NCI-H524 (cell line): ENCODE data around the gene WNT9A.

Source experiments
- DNase-seq, 2 experiments: peaks; one replicate each; lab custom pipeline; 2025; lab: John Stamatoyannopoulos, UW

The WNT9A gene

DNA sequence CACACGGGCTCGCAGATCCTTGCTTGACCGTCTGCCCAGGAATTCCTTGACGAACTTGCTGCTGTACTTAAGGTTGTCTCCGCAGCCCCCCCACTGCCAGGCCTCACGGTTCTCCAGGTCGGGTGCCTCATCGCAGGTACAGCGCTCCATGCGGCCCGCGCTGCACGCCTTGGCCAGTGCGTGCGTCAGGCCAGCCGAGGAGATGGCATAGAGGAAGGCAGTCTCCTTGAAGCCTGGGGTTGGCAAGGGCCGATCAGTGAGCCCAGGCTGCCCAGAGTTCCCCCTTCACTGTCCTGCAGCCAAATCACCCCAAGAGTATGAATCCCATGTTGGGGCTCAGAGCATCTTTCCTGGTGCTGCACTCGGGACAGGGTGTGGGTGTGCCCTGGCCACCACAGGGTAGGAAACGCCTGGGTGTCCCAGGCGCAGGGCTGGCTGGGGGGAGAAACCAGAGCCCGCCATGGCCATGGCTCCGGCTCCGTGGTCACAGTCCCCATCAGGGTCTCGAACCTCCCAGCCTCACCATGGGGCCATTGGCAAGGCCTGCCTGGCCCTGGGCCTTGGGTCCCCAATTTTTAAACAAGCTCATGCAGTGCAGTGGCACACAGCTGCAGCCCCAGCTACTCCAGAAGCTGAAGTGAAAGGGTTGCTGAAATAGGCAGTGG, 23.4 kb downstream of the WNT9A start:
- no peak for DNase-seq

DNA sequence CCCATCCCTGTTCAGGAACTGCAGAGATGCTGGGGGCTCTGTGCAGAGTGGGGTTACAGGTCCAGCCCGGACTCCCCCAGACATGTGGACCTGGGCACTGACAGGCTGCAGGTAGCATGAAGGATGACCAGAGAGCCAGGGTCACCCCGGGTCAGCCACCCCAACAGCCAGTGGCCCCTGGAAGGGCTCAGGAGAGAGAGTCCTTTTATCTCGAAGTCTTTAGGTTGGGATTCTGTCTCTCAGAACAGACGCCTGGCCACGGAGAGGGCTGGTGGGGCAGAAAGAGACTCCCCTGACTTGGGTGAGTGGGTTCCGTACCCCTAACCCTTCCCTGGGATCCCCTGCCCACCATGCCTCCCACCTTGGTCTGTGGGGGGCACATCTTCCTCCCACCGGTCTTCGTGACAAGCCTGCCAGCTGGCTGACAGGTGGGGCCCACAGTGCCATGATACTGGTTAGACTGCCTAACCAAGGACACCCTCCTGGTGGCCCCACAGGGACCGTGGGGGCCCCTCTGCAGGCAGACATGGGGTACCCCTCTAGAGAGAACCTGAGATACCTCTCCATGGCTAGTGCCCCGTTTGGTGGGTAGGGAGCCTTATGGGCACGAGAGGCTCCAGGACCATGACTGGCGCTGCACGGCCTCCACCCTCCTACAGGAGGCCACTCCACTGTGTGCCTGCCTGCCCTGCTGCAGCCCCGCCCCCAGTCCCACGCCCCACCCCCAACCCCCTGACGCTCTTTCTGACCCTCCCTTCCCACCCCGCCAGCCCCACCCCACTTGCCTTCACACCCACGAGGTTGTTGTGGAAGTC, 24.2 kb downstream of the WNT9A start:
- no peak for DNase-seq

DNA sequence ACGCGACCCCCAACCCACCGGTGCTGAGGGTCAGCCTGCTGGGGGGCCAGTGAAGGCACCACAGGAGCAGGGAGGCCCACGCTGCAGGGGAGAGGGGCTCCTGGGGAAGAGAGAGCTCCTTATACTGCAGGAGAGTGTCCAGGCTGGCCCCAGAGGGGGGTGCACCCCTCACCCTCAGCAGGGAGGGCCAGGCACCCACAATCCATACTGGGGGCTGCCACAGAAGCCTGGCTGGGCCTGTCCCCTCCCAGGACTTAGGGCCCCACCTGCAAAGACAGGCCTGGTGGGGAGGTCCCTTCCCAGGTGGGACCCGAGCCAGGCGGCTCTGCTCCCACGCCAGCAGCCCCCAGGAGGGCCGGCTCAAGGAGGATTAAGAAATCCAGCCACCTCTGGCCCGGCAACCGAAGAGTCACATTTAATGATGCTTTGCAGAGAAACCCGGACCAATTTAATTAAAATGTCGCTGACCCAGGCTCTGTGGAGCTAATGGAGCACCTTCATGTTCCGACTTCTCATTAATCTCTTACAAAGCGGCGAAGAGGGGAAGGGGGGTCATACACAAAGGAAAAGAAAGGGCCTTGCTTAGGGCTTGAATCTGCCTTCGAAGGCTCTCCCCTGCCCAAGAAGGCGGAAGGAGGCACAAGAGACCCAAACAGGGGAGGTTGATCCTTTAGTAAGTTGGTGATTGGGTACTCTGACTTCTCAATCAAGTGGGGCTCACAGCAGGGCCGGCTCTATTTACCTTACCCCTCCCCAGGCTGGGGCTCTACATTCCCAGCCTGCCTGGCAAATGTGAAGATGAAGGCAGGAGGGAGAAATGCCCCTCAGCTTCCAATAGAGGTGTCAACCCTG, 25.0 kb downstream of the WNT9A start:
- DNase-seq, result peak in 1 of 2 experiments; percentile 54

DNA sequence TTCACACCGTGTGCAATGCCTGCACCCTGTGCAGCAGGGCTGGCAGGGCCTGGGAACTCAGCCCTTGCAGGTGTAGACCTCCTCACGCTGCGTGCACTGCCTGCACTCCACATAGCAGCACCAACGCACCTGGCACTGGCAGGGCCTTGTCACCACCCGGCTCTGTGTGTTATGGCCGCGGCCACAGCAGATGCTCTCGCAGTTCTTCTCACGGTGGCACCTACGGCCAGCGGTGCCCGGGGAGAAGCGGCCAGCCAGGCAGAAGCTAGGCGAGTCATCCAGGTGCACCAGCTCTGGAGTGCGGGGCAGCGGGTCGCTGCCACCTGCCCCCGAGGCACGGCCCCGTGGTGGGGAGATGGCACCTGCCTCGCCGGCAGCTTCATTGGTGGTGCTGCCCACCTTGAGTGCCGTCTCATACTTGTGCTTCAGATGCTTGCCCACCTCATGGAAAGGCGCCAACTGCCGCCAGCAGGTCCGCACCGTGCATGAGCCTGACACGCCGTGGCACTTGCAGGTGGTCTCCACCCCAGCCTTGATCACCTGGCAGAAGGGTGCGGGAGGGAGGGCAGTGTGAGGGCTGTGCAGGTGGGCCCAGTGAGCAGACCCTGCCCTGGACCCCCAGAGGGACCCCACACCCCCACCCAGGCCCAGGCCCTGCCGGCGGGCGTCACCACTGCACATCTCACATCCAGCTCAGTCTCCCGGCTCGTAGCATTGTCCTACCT, 26.1 kb downstream of the WNT9A start:
- DNase-seq, result no peak

DNA sequence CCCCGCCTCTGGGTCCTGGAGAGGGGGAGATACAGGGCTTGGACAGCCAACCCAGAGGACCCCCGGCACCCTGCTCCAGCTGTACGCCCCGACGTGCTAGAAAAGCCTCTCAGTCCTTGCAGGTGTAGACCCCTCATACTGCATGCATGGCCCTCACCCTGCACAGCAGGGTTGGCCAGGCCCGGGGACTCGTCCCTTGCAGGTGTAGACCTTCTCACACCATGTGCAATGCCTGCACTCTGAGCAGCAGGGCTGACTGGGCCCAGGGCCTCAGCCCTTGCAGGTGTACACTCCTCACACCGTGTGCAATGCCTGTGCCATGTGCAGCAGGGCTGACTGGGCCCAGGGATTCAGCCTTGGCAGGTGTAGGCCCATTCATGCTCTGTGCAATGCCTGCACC, 26.8 kb downstream of the WNT9A start:
- no peak for DNase-seq

DNA sequence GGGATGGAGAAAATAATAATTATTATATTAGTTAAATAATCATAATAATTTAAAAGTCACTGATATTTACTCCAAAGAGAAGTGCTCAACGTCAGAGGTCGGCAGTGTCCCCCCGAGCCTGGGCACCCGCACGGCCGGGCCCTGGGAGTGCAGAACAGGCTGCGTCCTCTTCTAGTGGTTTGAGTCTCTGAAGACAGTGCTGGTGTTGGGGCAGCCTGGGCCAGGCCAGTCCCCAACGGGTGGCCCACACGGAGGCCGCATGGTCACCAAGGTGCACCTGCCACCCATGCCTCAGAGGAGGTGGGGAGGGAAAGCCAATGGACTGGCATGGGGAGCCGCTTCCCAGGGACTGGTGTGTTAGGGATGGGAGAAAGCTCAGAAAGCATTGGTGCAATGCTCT, 27.3 kb downstream of the WNT9A start:
- DNase-seq, result no peak

DNA sequence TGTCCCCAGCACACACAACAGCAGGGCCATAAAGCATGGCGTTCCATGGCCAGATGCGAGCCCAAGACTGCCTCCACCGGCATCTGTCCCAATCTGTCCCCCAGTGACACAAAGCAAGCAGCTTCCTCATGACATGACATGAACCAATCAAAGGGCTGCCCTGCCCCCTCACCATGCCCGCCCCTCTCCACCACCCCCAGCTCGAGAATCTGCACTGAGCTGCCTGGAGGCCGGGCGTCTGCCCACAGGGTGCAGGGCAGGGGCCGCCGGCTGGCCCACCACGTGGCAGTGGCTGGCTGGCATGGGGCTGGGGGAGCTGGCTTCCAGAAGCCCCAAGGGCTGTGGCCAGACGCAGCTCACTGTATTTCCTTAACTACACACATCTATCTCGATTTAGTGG, 27.8 kb downstream of the WNT9A start:
- DNase-seq, result peak; percentile 73 to 92

DNA sequence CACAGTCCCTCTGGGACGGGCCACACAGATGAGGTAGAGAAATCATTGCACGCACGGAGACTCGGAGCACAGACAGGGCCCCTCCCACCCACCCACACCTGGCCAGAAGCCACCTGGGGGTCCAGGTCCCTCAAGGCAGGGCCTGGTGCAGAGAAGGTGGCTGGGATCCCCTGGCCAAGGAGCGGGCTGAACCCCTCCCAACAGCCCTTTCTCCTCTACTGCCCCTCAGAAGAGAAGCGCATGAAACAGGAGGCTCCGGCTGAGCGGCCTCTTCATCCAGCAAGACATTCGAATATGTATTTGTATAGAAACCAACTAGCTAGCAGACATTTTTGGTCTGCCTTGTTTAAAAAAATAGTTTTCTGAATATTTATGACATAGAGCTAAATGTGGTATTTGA, 29.0 kb downstream of the WNT9A start:
- no peak for DNase-seq

DNA sequence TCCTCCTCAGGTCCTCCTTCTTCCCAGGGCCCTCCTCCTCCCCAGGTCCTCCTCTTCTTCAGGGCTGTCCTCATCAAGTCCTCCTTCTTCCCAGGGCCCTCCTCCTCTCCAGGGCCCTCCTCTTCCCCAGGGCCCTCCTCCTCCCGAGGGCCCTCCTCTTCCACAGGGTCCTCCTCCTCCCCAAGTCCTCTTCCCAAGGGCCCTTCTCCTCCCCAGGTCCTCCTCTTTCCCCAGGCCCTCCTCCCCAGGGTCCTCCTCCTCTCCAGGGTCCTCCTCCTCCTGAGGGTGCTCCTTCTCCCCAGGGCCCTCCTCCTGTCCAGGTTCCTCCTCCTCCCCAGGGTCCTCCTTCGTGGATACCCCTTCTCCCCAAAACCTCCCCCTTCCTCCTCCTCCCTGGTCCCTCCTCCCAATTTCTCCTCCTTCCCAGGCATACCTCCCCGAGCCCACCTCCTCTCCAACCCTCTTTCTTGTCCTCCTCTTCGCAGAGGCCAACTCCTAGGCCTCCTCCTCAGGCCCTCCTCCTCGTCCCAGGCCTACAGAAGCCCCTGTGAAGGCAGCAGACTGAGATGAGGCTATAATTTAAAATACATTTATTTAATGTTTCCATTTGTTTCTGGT, 29.5 kb downstream of the WNT9A start:
- DNase-seq, result no peak

DNA sequence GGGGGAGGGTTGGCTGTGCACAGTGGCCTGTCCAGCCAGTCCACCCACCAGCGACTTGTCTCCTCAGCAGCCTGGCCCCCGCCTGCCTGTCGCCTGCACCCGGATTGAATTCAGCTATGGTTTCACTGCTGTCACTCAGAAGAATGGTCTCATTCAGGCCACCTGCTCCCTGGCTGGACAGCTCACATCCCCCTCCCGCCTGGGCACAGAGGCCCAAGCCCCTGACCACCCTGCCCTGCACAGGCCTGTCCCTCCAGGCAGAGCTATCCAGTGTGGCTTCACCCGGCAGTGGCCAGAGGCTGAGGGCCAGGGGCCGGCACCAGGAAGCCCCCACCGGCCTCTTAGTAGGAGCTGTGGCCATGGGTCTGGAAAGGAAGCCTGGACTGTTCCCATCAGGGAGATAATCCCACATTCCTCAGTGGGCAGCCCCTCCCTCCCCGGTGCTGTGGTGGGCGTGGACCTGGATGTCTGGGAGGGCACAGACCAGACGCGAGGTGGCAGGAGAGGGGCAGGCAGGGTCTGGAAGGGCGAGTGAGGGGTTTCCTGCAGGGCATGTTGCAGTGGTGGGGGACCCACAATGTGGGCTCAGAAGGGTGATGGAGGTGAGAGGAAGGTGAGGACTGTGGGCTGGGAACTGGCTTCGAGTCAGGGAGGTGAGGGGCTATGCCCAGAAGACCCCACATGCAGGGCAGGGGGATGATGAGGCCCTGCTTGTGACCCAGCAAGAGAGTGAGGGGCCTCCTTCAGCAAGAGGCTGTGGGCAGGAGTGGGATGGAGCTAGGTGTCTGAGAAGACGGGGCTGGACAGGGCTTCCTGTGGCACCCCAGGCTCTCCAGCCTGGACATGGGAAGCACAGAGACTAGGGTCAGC, 30.4 kb downstream of the WNT9A start:
- DNase-seq, result peak in 1 of 2 experiments; percentile 45

DNA sequence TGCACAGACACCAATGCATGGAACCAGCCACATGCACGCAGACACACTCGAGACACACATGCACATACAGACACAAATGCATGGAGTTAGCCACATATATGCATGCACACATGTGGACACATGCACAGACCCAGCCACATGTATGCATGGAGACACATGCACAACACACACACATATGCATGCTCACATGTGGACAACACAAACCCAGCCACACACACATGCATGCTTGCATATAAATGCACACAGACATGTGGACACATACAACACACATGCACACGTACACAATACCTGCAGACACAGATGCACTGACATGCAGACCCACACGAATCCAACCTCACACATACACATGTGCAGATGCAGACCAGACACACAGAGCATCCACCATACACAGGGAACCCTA, 31.1 kb downstream of the WNT9A start:
- DNase-seq, result no peak

DNA sequence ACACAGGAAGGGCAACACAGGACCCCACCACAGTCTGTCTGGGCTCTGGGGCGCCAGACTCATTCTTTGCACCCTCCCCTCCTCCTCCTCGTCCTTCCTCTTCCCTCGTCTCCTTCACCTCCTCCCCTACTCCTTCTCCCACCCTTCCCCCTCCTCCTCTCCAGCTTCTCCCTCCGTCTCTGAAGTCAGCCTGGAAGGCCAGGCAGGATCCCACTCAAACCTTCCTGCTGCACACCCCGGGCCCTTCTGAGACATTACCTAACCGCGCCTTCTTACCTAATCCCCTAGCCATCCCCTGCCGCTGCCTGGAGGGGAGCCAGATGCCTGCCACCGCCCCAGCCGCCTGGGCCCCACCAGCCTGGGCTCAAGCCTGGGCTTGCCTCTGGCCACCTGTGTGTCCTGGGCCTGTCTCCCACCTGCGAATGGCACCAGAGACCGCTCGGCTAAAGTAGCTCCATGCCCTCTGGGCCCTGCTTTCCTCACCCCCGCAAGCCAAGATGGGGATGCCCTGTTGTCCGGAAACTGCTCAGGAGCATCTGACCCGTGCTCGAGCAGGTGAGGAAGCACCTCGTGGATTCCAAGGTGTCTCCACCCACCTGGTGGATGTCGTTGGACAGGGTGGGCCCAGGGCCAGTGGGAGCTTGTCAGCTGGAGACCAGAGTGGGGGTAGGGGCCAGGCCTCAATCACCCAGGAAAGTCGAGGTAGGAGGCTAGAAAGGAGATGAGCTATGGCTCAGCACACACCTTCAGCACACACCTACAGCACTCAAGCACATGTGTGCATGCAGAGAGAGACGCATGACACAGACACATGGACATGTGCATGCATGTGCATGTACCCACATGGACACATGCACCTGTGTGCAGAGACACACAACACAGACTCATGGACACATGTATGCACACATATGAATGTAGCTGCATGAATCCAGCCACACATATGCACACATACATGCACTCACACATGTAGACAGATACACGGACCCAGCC, 31.9 kb downstream of the WNT9A start:
- DNase-seq, result peak; percentile 73 to 84

DNA sequence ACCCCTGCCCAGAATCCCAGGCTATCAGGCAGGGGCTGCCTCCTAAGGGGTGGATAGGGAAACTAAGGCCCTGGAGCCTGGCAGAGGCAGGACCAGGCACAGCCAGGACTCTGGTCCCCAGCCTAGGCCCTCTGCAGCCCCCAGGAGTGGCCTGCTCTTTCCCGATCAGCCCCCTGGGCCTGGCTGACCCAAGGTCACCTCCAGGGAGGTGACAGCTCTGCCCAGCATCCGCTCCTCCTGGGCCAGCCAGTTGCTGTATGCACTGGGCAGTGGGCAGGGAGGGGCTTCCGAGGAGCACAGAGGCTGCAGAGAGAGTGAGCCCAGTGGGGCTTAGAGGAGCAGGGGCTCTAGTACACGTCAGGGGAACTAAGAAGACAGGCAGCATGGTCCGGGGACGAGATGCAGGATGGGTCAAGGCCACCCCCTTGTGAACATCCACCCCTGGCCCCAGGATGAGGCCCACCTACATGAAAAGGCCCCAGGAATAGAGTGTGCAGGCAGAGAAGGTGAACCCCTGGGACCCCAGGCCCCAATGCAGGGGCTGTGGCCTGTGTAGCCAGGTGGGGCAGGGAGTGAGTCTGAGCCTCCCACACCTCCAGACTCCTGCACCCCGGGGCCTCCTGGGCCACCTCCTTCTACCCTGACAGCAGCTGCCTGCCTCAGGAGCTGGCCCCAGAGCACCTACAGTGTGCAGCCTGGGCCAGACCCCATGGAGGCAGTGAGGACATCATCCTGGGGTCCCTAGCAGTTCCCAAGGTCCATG, 32.8 kb downstream of the WNT9A start:
- no peak for DNase-seq

DNA sequence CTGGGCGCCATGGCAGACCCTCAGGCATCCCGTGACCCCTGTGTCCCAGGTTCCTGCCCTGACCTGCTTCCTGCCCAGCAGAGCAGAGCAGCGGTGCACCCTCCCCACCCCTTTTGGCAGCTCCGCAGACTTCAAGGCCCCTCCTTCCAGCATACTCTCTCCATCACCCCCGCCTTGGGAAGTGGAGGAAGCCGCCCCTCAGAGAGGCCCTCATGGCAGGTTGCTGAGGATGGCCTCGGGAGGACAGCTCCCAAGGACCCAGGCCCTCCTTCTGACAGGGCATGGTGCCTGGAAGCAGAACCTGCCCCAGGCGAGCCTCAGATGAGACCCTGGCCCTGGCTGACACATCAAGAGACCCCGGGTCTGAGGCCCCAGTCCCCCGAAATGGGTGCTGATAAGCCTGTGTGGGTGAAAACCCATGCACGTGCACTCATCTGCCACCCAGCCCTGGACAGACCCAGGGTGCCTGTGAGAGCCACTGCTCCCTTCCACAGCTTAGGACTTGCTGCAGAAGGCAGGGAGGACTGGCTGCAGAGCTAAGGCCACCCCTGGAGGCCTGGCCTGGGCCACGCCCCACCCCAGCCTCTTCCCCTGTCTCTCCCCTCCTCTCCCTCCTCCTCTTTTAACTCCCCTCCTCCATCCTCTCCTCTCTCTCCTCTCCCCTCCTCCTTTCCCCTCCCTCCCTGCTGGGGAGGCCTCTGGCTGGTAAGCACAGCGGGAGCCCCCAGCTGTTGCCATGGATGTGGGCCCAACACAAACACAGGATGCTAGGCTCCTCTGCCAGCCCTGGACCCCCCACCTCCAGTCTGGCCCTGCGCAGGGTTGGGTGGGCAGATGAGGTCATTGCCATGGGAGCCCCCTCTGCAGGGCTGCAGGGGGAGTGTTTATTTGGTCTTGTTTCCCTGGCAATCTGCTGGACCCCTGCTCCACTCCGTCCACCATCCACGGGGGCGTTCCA, 33.7 kb downstream of the WNT9A start:
- peak; percentile 70 to 74 for DNase-seq

DNA sequence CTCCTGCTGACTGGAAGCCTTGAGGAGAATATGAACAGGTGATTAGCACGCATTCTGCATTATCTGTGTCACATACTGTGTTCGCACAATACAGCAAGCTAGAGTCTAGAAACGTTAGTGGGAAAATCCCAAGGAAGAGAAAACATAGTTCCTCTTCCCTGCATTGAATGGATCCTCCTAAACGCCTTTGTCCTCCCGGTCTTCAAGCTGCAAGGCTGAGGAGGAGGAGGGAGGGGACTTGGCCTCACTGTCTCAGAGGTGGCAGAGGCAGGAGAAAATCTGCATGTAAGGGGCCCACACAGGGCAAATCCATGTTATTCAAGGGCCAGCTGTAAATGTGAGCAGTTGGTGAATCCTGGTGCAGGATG, 34.4 kb downstream of the WNT9A start:
- peak in 1 of 2 experiments; percentile 8 for DNase-seq

DNA sequence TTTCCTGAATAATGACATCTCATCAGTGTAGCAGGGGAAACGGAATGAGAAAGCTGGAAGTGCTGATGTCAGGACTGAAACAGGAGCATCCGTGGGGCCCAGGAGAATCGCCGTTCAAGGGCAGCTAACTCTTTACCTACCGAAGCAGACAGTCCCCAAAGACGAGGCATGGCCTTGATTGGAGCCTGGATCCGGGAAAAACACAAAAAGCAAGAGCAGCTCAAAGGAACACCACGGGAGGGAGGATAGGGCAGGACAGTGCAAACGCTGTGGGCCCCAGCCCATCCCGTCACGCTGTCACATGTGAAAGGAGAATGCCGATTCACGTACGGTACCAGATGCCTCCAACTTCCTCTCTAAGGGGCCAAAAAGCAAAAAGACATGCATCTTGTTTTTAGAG, 34.9 kb downstream of the WNT9A start:
- DNase-seq, result no peak

DNA sequence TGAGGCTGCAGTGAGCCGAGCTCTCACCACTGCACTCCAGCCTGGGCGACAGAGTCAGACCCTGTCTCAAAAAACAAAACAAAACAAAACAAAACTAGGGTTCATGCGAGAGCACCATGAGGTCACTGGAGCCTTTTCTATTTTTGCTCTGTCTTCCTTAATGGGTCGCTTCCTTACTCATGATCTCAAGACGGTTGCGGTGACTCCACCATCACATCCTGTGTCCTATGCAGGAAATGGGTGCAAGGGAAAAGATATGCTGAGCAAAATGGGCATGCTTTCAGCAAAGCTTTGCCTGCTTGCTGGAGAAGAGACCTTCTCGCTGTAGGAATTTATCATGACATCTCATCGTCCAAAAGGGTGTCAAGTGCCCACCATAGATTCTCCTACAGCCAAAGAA, 36.4 kb downstream of the WNT9A start:
- no peak for DNase-seq
